Ramos (cell line): ENCODE data around the gene GPC3.

Source experiments
- in situ Hi-C: fragments of 300-500 bp; cut with MboI; formaldehyde crosslinking; loops from one replicate; pipeline ENCODE4 v1.14.3; 2022; ENCODE audit warnings: low sequenced_read_pairs; ENCODE audit not compliant: unreplicated experiment

Gene GPC3

GRCh38 chrX:133661962-133662839 lies 323.2 kb downstream of the GPC3 start:
- in situ Hi-C loops: loop anchor here (25.0 kb wide), 1 partner anchor 675 kb away; no protein-coding TSS in a partner anchor

DNA sequence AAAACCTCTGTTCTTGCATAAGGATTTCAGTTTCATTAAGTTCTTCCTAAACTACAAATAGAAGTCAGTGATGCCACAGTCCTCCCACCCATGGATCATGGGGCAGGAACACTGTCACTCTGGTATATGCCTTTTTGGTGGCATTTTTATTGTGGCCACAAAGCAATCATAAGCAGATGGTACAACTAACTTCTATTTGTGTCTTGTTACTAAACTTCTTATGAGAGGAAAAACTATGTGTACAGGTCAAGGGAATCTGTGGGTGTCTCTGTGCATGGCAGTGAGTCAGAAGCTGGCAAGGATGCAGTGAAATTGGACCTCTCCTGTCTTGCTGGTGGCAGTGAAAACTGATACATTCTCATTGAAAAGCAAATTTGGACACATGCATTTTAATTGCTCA lies 325.1 kb downstream of the GPC3 start:
- in situ Hi-C loops: loop anchor here (25.0 kb wide), 1 partner anchor 673 kb away; no protein-coding TSS in a partner anchor

- in situ Hi-C loops: loop anchor here (25.0 kb wide), 1 partner anchor 671 kb away; no protein-coding TSS in a partner anchor
Measured at GRCh38 chrX:133658293-133658911, 327.0 kb downstream of the GPC3 start.

DNA sequence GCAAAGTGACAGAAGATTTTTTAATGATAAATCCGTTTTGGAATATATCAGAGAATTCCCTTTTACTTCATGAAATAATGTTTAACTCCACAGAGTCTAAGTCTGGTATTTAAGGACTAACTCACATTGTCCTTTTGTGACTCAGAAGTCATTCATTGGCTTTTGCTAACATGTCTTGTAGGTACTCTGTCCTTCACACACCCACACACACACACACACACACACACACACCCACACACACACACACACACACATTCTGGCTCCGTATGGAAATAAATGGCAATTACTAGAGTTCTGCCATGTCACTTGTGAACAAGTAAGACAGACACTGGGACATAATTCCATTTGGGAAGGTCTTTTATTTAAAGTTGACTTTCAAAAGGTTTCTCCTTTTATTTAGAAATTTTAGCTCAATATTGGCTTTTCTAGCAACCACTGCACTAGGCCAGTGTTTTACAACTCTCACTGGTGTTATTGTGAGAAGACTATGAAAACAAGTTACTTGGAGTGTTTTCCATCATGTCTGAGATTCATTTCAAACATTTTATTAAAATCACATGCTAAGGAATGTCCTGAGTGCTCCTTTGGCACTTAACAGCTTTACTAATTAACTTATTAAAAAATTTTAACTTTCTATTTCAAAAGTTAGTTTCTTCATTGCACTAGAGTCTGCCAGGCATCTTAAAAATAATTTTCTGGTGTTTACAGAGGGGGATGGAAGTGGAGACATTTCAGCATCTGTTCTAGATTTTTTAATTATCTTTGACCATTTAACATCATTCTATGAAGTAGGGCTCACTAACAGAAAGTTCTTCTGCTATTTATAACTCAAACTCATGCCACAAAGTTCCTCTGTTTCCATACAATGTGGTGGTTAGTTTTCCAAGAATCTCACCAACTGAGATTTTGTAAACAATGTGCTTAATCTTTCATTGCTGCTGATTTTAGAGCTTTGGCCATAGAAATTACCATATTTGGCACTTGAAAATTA lies 329.8 kb downstream of the GPC3 start:
- in situ Hi-C loops: loop anchor here (25.0 kb wide), 1 partner anchor 668 kb away; no protein-coding TSS in a partner anchor

GRCh38 chrX:133654811-133655210 lies 330.6 kb downstream of the GPC3 start:
- in situ Hi-C loops: loop anchor here (25.0 kb wide), 1 partner anchor 668 kb away; no protein-coding TSS in a partner anchor

DNA sequence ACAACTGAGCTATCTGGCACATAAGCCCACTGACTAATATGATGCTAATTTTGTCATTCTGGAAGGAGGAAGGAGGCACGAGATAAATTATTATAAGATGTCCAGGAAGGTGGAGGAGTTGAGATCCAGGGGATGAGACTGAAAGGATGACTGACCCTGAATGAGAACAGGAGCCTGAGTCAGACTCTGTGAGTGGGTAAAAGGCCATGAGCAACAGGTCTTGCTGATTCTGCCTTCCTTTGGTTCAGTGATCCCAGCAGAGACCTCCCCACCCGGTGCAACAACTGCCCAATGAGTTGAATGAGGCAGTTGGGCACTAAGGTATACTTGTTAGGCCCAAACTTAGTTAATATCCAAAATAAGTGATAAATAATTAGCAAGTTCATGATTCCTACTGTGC lies 332.0 kb downstream of the GPC3 start:
- in situ Hi-C loops: loop anchor here (25.0 kb wide), 1 partner anchor 666 kb away; no protein-coding TSS in a partner anchor

DNA sequence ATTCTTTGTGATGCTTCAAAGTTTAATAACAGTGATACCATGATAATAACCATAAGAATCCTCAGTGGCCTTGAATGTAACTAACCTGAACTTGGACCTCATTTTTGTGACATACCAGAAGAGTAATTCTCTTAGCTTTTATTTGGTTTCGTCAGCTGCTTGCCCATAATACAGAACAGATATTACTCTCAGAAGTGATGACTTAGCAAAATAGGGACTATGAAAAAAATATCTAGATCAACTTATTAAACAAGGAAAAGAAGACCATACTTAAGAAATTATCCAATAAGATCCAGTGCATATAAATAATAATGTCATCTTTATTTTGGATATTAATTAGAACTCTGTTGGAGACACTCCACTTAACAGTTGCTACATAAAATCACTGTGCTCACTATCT lies 333.2 kb downstream of the GPC3 start:
- in situ Hi-C loops: loop anchor here (25.0 kb wide), 1 partner anchor 665 kb away; no protein-coding TSS in a partner anchor

DNA sequence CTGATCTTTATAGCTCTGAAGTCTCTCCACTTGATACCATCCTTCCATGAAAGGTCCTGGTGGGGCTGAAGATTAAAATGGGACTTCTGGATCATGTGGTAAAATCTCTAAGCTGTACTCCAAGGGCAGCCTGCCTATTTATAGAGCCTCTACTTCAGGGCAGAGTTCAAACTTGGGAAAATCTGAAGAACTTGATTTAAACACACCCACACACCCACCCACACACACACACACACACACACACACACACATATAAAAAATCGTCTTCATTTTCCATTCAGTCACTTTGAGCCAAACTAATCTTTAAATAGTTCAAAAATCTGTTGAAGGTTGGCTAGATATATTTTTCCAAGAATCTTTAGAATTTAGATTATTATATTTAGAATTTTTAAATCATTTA lies 335.2 kb downstream of the GPC3 start:
- in situ Hi-C loops: loop anchor here (25.0 kb wide), 1 partner anchor 663 kb away; no protein-coding TSS in a partner anchor

GRCh38 chrX:133649651-133650050 lies 335.7 kb downstream of the GPC3 start:
- in situ Hi-C loops: loop anchor here (25.0 kb wide), 1 partner anchor 662 kb away; no protein-coding TSS in a partner anchor

GRCh38 chrX:133648594-133648993 lies 336.8 kb downstream of the GPC3 start:
- in situ Hi-C loops: no loop called here

DNA sequence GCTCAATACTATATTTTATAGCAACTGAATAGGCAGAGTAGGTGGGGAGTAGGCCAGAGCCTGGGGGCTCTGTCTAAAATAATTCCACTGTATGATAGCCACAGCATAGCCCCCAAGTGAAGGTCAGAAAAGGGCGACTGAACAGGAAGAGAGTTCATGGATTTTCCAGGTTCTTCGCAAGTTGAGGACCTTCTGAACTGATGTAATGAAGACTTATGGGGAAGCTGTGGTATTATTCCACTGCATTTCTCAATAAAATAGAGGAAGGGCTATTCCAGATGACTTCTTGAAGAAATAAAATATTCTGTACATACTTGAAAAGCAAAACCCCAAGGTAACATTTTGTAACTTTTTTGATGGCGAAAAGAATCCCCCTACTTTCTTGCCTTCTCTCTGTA lies 338.7 kb downstream of the GPC3 start:
- in situ Hi-C loops: no loop called here

GRCh38 chrX:133645977-133646718 lies 339.2 kb downstream of the GPC3 start:
- in situ Hi-C loops: no loop called here

- in situ Hi-C loops: no loop called here
Measured at GRCh38 chrX:133645256-133645655, 340.1 kb downstream of the GPC3 start.

- in situ Hi-C loops: no loop called here
Measured at GRCh38 chrX:133640161-133641015, 345.0 kb downstream of the GPC3 start.

GRCh38 chrX:133639726-133640125 lies 345.7 kb downstream of the GPC3 start:
- in situ Hi-C loops: no loop called here

DNA sequence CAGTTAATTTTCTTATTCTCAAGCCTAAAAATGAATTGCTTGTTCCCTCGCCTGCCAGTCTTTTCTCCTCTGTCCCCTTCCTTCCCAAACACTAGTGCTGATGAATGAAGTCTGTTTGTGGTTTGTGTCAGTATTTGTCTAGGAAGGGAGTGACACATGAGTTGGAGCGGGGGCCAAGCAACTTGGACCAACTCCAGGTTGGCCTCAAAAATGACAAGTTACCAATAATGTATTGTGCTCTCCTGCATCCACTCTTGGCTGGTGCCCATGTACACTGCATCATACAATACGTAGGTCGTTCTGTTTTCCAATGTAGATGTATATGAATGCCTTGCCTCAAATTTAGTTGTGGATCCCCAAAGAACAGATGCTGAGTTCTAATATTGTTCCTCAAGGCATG lies 347.1 kb downstream of the GPC3 start:
- in situ Hi-C loops: no loop called here

DNA sequence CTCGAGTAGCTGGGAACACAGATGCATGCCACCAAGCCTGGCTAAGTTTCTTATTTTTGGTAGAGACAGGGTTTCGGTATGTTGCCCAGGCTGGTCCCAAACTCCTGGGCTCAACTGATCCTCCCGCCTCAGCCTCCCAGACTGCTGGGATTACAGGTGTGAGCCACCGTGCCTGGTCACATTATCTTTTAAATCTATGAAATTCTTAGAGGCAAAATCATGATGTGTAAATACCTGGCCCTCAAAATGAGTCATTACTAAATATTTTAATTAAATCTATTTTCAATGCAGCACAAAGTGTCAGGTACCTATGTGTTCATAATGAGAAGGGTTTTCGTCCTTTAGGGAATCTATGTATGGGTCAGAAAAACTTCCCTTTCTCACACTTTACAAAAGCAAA lies 347.6 kb downstream of the GPC3 start:
- in situ Hi-C loops: no loop called here

DNA sequence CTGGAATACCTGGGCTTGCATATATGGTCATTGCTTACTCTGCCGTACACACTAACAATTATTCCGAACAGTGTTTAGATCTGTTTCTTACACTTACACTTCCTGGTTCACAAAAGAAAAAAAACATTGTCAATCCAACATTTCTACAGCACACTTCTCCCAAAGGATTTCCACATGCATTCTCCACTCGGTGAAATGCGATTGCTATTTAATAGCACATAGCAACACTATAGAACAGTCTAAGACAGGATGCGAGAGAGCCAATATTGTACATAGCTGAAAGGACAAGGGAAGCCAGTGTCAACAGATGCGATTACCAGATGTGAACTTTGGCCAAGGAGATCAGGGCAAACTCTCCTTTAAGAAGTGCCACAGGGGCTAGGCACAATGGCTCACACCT lies 349.4 kb downstream of the GPC3 start:
- in situ Hi-C loops: no loop called here
